PFSK-1 (cell line): ENCODE data around the gene EPAS1.

ENCODE experiments used
- FOXP2 ChIP-seq: optimal IDR thresholded peaks from 2 replicates; pipeline ENCODE3; 2011; ENCODE audit warnings: borderline replicate concordance, control low read depth, inconsistent platforms; ENCODE audit not compliant: insufficient read depth; ENCODE audit errors: extremely low read length, extremely low read depth
- POLR2AphosphoS5 ChIP-seq: IDR thresholded peaks from 2 replicates; pipeline ENCODE4 v1.6.1; 2012; ENCODE audit warnings: low read depth, mild to moderate bottlenecking, control low read depth, low read length, moderate library complexity
- REST ChIP-seq, 2 experiments: IDR thresholded peaks; 2 replicates each; pipeline versions ENCODE4 v1.6.1 to v1.8.0; 2011 to 2012; ENCODE audit warnings: low read depth in 2 of 2, low read length in 2 of 2, control low read depth in 1 of 2, inconsistent platforms in 1 of 2, mild to moderate bottlenecking in 1 of 2, moderate library complexity in 1 of 2; ENCODE audit not compliant: insufficient read depth in 1 of 2
- SIN3A ChIP-seq: IDR thresholded peaks from 2 replicates; pipeline ENCODE4 v1.6.1; 2012; ENCODE audit warnings: mild to moderate bottlenecking, low read length, moderate library complexity, borderline replicate concordance; ENCODE audit not compliant: insufficient read depth

- TF ChIP-seq POLR2AphosphoS5 = no peak
- no peak for TF ChIP-seq REST (IDR thresholded peaks at IDR 0.05; ENCODE audit: insufficient read depth in 1 of 2, low read depth in 2 of 2, low read length in 2 of 2)
- TF ChIP-seq SIN3A = peak; percentile 30; the same call in 1 of the 2 replicates
- TF ChIP-seq FOXP2 = no peak
Observed at GRCh38 chr2:46334389-46335271, 37.4 kb downstream of the EPAS1 start.
